OCI-LY7 (cell line): Measurements from ENCODE around the gene ADGRG6.

Experiments used
- EZH2phosphoT487 ChIP-seq: fragments of 200-600 bp; sonication (generic); IDR thresholded peaks from 2 replicates; pipeline ENCODE4 v1.6.1; 2018; ENCODE audit warnings: low read depth, borderline replicate concordance, mild to moderate bottlenecking, mixed run types, antibody characterized with exemption, low read length, moderate library complexity, mixed read lengths
- TF ChIP-seq, protein P1 (sequence below): fragments of 200-600 bp; sonication (generic); conservative IDR thresholded peaks from 2 replicates; pipeline ENCODE4 v1.5.1; 2014; ENCODE audit warnings: mild to moderate bottlenecking, antibody characterized with exemption, low read length, moderate library complexity, mixed read lengths

DNA sequence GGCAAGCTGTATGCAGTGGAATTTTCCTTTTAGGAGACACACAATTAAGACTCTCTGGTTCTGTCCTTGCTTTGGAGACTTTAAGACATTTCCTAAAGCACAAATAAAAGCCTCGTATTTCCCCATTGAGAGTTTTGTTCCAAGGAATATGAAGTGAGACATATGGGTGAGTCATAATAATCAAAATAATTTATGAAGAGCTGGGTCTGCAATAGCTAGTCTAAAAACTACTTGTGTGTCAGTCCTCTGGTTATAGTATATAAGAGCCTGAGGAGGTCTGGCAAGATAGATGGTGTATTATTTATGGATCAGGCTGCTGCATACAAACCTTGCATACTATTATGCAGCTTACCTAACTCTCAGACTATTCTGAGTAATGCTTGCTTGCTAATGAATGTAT is 142.6 kb downstream of the ADGRG6 start:
- TF ChIP-seq, protein P1, sequence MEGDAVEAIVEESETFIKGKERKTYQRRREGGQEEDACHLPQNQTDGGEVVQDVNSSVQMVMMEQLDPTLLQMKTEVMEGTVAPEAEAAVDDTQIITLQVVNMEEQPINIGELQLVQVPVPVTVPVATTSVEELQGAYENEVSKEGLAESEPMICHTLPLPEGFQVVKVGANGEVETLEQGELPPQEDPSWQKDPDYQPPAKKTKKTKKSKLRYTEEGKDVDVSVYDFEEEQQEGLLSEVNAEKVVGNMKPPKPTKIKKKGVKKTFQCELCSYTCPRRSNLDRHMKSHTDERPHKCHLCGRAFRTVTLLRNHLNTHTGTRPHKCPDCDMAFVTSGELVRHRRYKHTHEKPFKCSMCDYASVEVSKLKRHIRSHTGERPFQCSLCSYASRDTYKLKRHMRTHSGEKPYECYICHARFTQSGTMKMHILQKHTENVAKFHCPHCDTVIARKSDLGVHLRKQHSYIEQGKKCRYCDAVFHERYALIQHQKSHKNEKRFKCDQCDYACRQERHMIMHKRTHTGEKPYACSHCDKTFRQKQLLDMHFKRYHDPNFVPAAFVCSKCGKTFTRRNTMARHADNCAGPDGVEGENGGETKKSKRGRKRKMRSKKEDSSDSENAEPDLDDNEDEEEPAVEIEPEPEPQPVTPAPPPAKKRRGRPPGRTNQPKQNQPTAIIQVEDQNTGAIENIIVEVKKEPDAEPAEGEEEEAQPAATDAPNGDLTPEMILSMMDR: no peak
- no peak for TF ChIP-seq EZH2phosphoT487
